WERI-Rb-1 (cell line): ENCODE data around the gene MAST1.
A peak's percentile ranks its signal among the peaks of the same experiment; 100 is the strongest.
"Not testable (repeated sequence)": the region's sequence is repeated elsewhere in the genome, so short reads cannot be mapped to it uniquely, and the experiment has no call there.

ENCODE experiments used
- DNase-seq: peaks from one replicate; pipeline ENCODE4 v3.0.0-alpha.2; 2020
- H3K27ac ChIP-seq: fragments of 250-450 bp; sonication (Bioruptor Pico); 2 replicates; pipeline ENCODE4 v1.5.1; 2020; ENCODE audit warnings: mild to moderate bottlenecking, moderate library complexity
- H3K27me3 ChIP-seq: fragments of 250-450 bp; sonication (Bioruptor Pico); 2 replicates; pipeline ENCODE4 v1.5.1; 2021; ENCODE audit warnings: mild to moderate bottlenecking, low read depth, moderate library complexity; ENCODE audit not compliant: insufficient read depth, severe bottlenecking
- H3K36me3 ChIP-seq: fragments of 250-450 bp; sonication (Bioruptor Pico); 2 replicates; pipeline ENCODE4 v1.5.1; 2020; ENCODE audit warnings: mild to moderate bottlenecking, moderate library complexity
- H3K4me3 ChIP-seq: 2 replicates; pipeline ENCODE4 v1.5.1; 2011; ENCODE audit warnings: low read depth, mild to moderate bottlenecking, control low read depth, low read length
- H3K9me3 ChIP-seq: fragments of 250-450 bp; sonication (Bioruptor Pico); 2 replicates; pipeline ENCODE4 v1.5.1; 2021; ENCODE audit warnings: mild to moderate bottlenecking, moderate library complexity; ENCODE audit not compliant: severe bottlenecking
- CTCF ChIP-seq: IDR thresholded peaks from 2 replicates; pipeline ENCODE4 v1.5.1; 2011; ENCODE audit warnings: low read depth, mild to moderate bottlenecking, control low read depth, inconsistent platforms, low read length

Gene MAST1

GRCh38 chr19:12806242-12807081, 31.9 kb upstream of the MAST1 start, which contains the start of gene RNASEH2A:
Gene RNASEH2A (plus strand): TSS chr19:12806584. CDS start chr19:12806674, 90 bp downstream.
- Histone ChIP-seq H3K4me3 (peak within 1 kb of the TSS; percentile 62), H3K9me3 (no peaks in the 10 kb centered on the region), H3K36me3 (peaks cover 45% of the 10 kb centered on the region), H3K27ac (peak within 1 kb of the TSS; percentile 90), H3K27me3 (no peaks in the 10 kb centered on the region)
- peak; percentile 91 for DNase-seq
- 0 out of 2 replicates have a peak, but pooled peaks have one; percentile 1 for TF ChIP-seq CTCF

- H3K27ac ChIP-seq: no peak overlapping the region
- no peaks in the 10 kb centered on the region for H3K27me3 ChIP-seq
- peaks cover 66% of the 10 kb centered on the region for H3K36me3 ChIP-seq
- no peak overlapping the region for H3K4me3 ChIP-seq
- H3K9me3 ChIP-seq: no peaks in the 10 kb centered on the region
- no peak for DNase-seq
- TF ChIP-seq CTCF: no peak
Measured at GRCh38 chr19:12815088-12815487, 23.2 kb upstream of the MAST1 start.

GRCh38 chr19:12817188-12817587, 21.1 kb upstream of the MAST1 start:
- not testable (repeated sequence) for DNase-seq, H3K4me3 ChIP-seq, H3K9me3 ChIP-seq, H3K27me3 ChIP-seq, H3K27ac ChIP-seq
- peaks cover 55% of the 10 kb centered on the region for H3K36me3 ChIP-seq

- not testable (repeated sequence) for H3K4me3 ChIP-seq, DNase-seq, H3K9me3 ChIP-seq, H3K27me3 ChIP-seq, H3K27ac ChIP-seq
- H3K36me3 ChIP-seq: peaks cover 49% of the 10 kb centered on the region
Measured at GRCh38 chr19:12817810-12818209, 20.5 kb upstream of the MAST1 start.

GRCh38 chr19:12821761-12822160, 16.6 kb upstream of the MAST1 start:
- no peaks in the 10 kb centered on the region for H3K9me3 ChIP-seq
- H3K27me3 ChIP-seq: no peaks in the 10 kb centered on the region
- H3K4me3 ChIP-seq: no peak overlapping the region
- peaks cover 18% of the 10 kb centered on the region for H3K36me3 ChIP-seq
- TF ChIP-seq CTCF: no peak
- H3K27ac ChIP-seq: no peak overlapping the region
- DNase-seq: no peak

GRCh38 chr19:12825254-12826131, 12.8 kb upstream of the MAST1 start:
- DNase-seq: no peak

More at GRCh38 chr19:12825254-12826131, 12.8 kb upstream of the MAST1 start:
- TF ChIP-seq CTCF: no peak
- Histone ChIP-seq H3K9me3 (no peaks in the 10 kb centered on the region), H3K36me3 (peaks cover 10% of the 10 kb centered on the region), H3K27ac (no peak overlapping the region), H3K27me3 (no peaks in the 10 kb centered on the region), H3K4me3 (no peak overlapping the region)
